K562 (cell line): Measurements from ENCODE around the gene RUFY2. TPM values are rescaled to one million over a fixed set of nuclear protein-coding genes. Genes with fewer than 3 reads are reported as not detected.

Experiments used
- MTF1 ChIP-seq: fragments of 250-450 bp; sonication (Bioruptor Pico); IDR thresholded peaks from 2 replicates; pipeline ENCODE4 v1.9.0; 2021; ENCODE audit warnings: moderate library complexity, mild to moderate bottlenecking, inconsistent platforms, borderline replicate concordance
- RAD21 ChIP-seq, 2 experiments: fragments of 250-450 bp in 1 of 2; fragments of 450-650 bp in 1 of 2; sonication (Bioruptor Pico) in 1 of 2; formaldehyde crosslinking in 1 of 2; IDR thresholded peaks in 1 of 2; conservative IDR thresholded peaks in 1 of 2; 2 replicates each; pipeline versions ENCODE4 v1.4.0 to v1.8.0; 2020 to 2022; ENCODE audit warnings: mild to moderate bottlenecking in 2 of 2, moderate library complexity in 1 of 2
- polyA plus RNA-seq, 8 experiments: library from polyadenylated mRNA; depleted of rRNA in 4 of 8; stranded (reverse) in 5 of 8; unstranded in 3 of 8; fragments of >200 nt; fragmentation: Nextera tagmentation in 2 of 8; fragmentation: Illumina TruSeq in 1 of 8; extraction: Ambion mirVana in 2 of 8; extraction: Trizol in 1 of 8; gene quantifications; 2 replicates each; pipeline versions ENCODE4 v1.2.1 to v1.2.3, GENCODE V29; 2011 to 2014; ENCODE audit warnings: inconsistent platforms in 1 of 8, missing spikeins in 1 of 8
- total RNA-seq, 7 experiments: library from RNA; depleted of rRNA in 6 of 7; stranded (reverse); fragments of >200 nt in 6 of 7; fragmentation: Illumina TruSeq in 2 of 7; extraction: Trizol in 2 of 7; gene quantifications; 2 replicates each; pipeline versions ENCODE4 v1.2.1 to v1.2.3, GENCODE V29; 2011 to 2021; ENCODE audit warnings: low replicate concordance in 1 of 7
- TF ChIP-seq, protein P1 (sequence below): fragments of 450-650 bp; IDR thresholded peaks from 2 replicates; pipeline ENCODE4 v1.6.1; 2016; ENCODE audit warnings: mild to moderate bottlenecking, moderate library complexity
- TF ChIP-seq, protein P2 (sequence below): IDR thresholded peaks from 2 replicates; pipeline ENCODE4 v1.6.1; 2011; ENCODE audit warnings: borderline replicate concordance, low read depth, mild to moderate bottlenecking, moderate library complexity, low read length; ENCODE audit not compliant: insufficient read depth, poor library complexity, severe bottlenecking
- TF ChIP-seq, protein P3 (sequence below): sonication (generic); formaldehyde crosslinking; IDR thresholded peaks from 2 replicates; pipeline ENCODE4 v1.8.1; 2023; ENCODE audit warnings: mild to moderate bottlenecking, missing genetic modification reagents
- TF ChIP-seq, protein P4 (sequence below), 2 experiments: IDR thresholded peaks; 2 replicates each; pipeline ENCODE4 v1.6.1; 2011; ENCODE audit warnings: borderline replicate concordance in 1 of 2, control low read depth in 1 of 2, low read depth in 1 of 2, low read length in 1 of 2, mild to moderate bottlenecking in 1 of 2, mixed read lengths in 1 of 2, moderate library complexity in 1 of 2; ENCODE audit not compliant: insufficient read depth in 1 of 2, insufficient read length in 1 of 2, poor library complexity in 1 of 2, severe bottlenecking in 1 of 2; ENCODE audit errors: extremely low read depth in 1 of 2

The RUFY2 gene
- total and polyA plus RNA-seq, 9 of the 15 experiments (the other 6 are each of a cell fraction or from before 2014, with no cell fraction given) = 3.7 to 20.1 (median 12.6) TPM

GRCh38 chr10:68331455-68332258, 75.4 kb downstream of the RUFY2 start, which contains the start of gene HNRNPH3 (continued):
- TF ChIP-seq, protein P1, sequence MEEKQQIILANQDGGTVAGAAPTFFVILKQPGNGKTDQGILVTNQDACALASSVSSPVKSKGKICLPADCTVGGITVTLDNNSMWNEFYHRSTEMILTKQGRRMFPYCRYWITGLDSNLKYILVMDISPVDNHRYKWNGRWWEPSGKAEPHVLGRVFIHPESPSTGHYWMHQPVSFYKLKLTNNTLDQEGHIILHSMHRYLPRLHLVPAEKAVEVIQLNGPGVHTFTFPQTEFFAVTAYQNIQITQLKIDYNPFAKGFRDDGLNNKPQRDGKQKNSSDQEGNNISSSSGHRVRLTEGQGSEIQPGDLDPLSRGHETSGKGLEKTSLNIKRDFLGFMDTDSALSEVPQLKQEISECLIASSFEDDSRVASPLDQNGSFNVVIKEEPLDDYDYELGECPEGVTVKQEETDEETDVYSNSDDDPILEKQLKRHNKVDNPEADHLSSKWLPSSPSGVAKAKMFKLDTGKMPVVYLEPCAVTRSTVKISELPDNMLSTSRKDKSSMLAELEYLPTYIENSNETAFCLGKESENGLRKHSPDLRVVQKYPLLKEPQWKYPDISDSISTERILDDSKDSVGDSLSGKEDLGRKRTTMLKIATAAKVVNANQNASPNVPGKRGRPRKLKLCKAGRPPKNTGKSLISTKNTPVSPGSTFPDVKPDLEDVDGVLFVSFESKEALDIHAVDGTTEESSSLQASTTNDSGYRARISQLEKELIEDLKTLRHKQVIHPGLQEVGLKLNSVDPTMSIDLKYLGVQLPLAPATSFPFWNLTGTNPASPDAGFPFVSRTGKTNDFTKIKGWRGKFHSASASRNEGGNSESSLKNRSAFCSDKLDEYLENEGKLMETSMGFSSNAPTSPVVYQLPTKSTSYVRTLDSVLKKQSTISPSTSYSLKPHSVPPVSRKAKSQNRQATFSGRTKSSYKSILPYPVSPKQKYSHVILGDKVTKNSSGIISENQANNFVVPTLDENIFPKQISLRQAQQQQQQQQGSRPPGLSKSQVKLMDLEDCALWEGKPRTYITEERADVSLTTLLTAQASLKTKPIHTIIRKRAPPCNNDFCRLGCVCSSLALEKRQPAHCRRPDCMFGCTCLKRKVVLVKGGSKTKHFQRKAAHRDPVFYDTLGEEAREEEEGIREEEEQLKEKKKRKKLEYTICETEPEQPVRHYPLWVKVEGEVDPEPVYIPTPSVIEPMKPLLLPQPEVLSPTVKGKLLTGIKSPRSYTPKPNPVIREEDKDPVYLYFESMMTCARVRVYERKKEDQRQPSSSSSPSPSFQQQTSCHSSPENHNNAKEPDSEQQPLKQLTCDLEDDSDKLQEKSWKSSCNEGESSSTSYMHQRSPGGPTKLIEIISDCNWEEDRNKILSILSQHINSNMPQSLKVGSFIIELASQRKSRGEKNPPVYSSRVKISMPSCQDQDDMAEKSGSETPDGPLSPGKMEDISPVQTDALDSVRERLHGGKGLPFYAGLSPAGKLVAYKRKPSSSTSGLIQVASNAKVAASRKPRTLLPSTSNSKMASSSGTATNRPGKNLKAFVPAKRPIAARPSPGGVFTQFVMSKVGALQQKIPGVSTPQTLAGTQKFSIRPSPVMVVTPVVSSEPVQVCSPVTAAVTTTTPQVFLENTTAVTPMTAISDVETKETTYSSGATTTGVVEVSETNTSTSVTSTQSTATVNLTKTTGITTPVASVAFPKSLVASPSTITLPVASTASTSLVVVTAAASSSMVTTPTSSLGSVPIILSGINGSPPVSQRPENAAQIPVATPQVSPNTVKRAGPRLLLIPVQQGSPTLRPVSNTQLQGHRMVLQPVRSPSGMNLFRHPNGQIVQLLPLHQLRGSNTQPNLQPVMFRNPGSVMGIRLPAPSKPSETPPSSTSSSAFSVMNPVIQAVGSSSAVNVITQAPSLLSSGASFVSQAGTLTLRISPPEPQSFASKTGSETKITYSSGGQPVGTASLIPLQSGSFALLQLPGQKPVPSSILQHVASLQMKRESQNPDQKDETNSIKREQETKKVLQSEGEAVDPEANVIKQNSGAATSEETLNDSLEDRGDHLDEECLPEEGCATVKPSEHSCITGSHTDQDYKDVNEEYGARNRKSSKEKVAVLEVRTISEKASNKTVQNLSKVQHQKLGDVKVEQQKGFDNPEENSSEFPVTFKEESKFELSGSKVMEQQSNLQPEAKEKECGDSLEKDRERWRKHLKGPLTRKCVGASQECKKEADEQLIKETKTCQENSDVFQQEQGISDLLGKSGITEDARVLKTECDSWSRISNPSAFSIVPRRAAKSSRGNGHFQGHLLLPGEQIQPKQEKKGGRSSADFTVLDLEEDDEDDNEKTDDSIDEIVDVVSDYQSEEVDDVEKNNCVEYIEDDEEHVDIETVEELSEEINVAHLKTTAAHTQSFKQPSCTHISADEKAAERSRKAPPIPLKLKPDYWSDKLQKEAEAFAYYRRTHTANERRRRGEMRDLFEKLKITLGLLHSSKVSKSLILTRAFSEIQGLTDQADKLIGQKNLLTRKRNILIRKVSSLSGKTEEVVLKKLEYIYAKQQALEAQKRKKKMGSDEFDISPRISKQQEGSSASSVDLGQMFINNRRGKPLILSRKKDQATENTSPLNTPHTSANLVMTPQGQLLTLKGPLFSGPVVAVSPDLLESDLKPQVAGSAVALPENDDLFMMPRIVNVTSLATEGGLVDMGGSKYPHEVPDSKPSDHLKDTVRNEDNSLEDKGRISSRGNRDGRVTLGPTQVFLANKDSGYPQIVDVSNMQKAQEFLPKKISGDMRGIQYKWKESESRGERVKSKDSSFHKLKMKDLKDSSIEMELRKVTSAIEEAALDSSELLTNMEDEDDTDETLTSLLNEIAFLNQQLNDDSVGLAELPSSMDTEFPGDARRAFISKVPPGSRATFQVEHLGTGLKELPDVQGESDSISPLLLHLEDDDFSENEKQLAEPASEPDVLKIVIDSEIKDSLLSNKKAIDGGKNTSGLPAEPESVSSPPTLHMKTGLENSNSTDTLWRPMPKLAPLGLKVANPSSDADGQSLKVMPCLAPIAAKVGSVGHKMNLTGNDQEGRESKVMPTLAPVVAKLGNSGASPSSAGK = peak; percentile 98
- TF ChIP-seq MTF1 = 0 out of 2 replicates have a peak, but pooled peaks have one; percentile 20
- TF ChIP-seq, protein P2, sequence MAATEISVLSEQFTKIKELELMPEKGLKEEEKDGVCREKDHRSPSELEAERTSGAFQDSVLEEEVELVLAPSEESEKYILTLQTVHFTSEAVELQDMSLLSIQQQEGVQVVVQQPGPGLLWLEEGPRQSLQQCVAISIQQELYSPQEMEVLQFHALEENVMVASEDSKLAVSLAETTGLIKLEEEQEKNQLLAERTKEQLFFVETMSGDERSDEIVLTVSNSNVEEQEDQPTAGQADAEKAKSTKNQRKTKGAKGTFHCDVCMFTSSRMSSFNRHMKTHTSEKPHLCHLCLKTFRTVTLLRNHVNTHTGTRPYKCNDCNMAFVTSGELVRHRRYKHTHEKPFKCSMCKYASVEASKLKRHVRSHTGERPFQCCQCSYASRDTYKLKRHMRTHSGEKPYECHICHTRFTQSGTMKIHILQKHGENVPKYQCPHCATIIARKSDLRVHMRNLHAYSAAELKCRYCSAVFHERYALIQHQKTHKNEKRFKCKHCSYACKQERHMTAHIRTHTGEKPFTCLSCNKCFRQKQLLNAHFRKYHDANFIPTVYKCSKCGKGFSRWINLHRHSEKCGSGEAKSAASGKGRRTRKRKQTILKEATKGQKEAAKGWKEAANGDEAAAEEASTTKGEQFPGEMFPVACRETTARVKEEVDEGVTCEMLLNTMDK = no peak
- TF ChIP-seq, protein P3, sequence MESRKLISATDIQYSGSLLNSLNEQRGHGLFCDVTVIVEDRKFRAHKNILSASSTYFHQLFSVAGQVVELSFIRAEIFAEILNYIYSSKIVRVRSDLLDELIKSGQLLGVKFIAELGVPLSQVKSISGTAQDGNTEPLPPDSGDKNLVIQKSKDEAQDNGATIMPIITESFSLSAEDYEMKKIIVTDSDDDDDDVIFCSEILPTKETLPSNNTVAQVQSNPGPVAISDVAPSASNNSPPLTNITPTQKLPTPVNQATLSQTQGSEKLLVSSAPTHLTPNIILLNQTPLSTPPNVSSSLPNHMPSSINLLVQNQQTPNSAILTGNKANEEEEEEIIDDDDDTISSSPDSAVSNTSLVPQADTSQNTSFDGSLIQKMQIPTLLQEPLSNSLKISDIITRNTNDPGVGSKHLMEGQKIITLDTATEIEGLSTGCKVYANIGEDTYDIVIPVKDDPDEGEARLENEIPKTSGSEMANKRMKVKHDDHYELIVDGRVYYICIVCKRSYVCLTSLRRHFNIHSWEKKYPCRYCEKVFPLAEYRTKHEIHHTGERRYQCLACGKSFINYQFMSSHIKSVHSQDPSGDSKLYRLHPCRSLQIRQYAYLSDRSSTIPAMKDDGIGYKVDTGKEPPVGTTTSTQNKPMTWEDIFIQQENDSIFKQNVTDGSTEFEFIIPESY (CRISPR knock-in tag) = peak; percentile 80
- TF ChIP-seq RAD21 (CRISPR knock-in tag; conservative IDR thresholded peaks at IDR 0.05 in 1 of 2, IDR thresholded peaks at IDR 0.05 in 1 of 2) = no peak; a peak in 1 of 4 replicates
- TF ChIP-seq, protein P4, sequence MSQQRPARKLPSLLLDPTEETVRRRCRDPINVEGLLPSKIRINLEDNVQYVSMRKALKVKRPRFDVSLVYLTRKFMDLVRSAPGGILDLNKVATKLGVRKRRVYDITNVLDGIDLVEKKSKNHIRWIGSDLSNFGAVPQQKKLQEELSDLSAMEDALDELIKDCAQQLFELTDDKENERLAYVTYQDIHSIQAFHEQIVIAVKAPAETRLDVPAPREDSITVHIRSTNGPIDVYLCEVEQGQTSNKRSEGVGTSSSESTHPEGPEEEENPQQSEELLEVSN (IDR thresholded peaks at IDR 0.05; ENCODE audit: borderline replicate concordance in 1 of 2, extremely low read depth in 1 of 2, insufficient read depth in 1 of 2, insufficient read length in 1 of 2, low read depth in 1 of 2, low read length in 1 of 2, poor library complexity in 1 of 2, severe bottlenecking in 1 of 2) = peak; percentile 96
